Ascending aorta (tissue), 2 donors: Measurements from ENCODE around the gene PSMA1. TPM values are rescaled to one million over a fixed set of nuclear protein-coding genes. Genes with fewer than 3 reads are reported as not detected.

Experiments used
- DNase-seq, 2 donors: peaks; one replicate each; pipeline ENCODE4 v3.0.0-alpha.2; 2019; ENCODE audit warnings: low spot score in 2 of 2
- H3K27ac ChIP-seq, 2 donors: fragments of 200-600 bp; sonication (generic); one replicate each; pipeline ENCODE4 v1.5.1; 2016 to 2017; ENCODE audit warnings: mild to moderate bottlenecking in 1 of 2
- H3K27me3 ChIP-seq: fragments of 200-600 bp; sonication (generic); one replicate; pipeline ENCODE4 v1.5.1; 2017
- H3K36me3 ChIP-seq, 2 donors: fragments of 200-600 bp; sonication (generic); one replicate each; pipeline ENCODE4 v1.5.1; 2016
- H3K4me1 ChIP-seq, 2 donors: fragments of 200-600 bp; sonication (generic); one replicate each; pipeline ENCODE4 v1.5.1; 2016 to 2017; ENCODE audit warnings: mild to moderate bottlenecking in 1 of 2
- H3K4me3 ChIP-seq, 2 donors: fragments of 200-600 bp; sonication (generic); one replicate each; pipeline ENCODE4 v1.5.1; 2016 to 2017; ENCODE audit warnings: mild to moderate bottlenecking in 1 of 2
- H3K9me3 ChIP-seq, 2 donors: fragments of 200-600 bp; sonication (generic); one replicate each; pipeline ENCODE4 v1.5.1; 2016
- CTCF ChIP-seq, 3 experiments: fragments of 200-600 bp in 2 of 3; fragments of 450-650 bp in 1 of 3; sonication (generic) in 2 of 3; IDR thresholded peaks; one replicate each; pipeline ENCODE4 v1.5.1; 2016 to 2019; ENCODE audit warnings: antibody characterized with exemption in 3 of 3, mild to moderate bottlenecking in 1 of 3, moderate library complexity in 1 of 3
- intact Hi-C: fragments of 100-400 bp; cut with DNase I; formaldehyde crosslinking; loops from one replicate; pipeline ENCODE4 v1.15.1; 2023
- total RNA-seq: library from RNA; depleted of rRNA; stranded (reverse); fragments of >200 nt; gene quantifications from one replicate; pipeline ENCODE4 v1.1.0, GENCODE V29; 2016

The PSMA1 gene
- total RNA-seq, 1 donor from 2014 or later: 42.5 TPM

DNA sequence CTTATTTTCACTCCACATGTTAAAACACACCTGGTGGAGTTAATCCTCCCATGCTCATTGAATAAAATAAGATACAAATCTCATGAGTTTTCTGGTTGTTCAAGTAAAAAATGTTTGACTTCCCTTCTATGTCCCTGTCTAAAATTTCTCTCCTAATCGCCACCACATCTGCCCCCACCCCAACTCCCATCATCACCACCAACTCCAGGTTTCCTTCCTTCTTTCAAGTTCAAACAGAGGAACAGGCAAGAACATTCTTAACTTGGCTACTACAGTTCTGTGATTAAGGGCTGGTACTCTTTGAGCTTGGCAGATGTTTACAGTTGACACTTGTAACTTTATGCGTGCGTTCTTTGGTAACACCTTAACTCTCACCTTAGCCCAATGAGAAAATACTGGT, 9.1 kb upstream of the PSMA1 start:
- no peak for DNase-seq
- intact Hi-C loops: no loop called here

GRCh38 chr11:14522801-14523200, 2.6 kb upstream of the PSMA1 start:
- no peak for DNase-seq
- Histone ChIP-seq H3K4me3 (no peak overlapping the region), H3K36me3 (peaks cover 0 to 5% of the 10 kb centered on the region in 2 donors), H3K9me3 (no peaks in the 10 kb centered on the region), H3K4me1 (peaks cover 6 to 17% of the 10 kb centered on the region in 2 donors), H3K27me3 (no peaks in the 10 kb centered on the region), H3K27ac (no peak overlapping the region)
- intact Hi-C loops: loop anchor here (5.0 kb wide), 2 partner anchors 120 to 384 kb away; partner anchors contain the start of gene PDE3B
- no peak for TF ChIP-seq CTCF (IDR thresholded peaks at IDR 0.05)

More for the DNA sequence above, 9.1 kb upstream of the PSMA1 start:
- no peak overlapping the region for H3K27ac ChIP-seq
- H3K4me3 ChIP-seq: no peak overlapping the region
- no peaks in the 10 kb centered on the region for H3K27me3 ChIP-seq
- H3K4me1 ChIP-seq: no peaks in the 10 kb centered on the region
- no peak for TF ChIP-seq CTCF (IDR thresholded peaks at IDR 0.05)
- H3K9me3 ChIP-seq: no peaks in the 10 kb centered on the region
- no peaks in the 10 kb centered on the region for H3K36me3 ChIP-seq

DNA sequence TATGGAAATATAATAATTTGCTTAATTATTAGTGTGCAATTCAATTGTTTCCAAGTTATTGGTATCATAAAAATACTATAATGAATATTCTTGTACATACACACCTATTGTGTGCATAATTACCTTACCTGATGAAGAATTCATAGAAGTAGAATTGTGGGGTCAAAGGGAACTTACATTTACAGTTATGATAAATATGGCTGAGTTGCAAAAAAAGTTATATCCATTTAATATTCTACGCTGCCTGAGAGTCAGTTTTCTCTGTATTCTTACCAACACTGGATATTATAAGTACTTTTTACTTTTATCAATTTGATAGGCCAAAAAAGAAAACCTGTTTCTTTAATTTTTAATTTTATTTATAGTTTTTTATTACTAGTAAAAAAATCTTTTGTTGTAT, 2.1 kb upstream of the PSMA1 start:
- Histone ChIP-seq H3K27ac (no peak overlapping the region), H3K4me1 (peaks cover 6 to 17% of the 10 kb centered on the region in 2 donors), H3K36me3 (peaks cover 3 to 11% of the 10 kb centered on the region in 2 donors), H3K4me3 (no peak overlapping the region), H3K9me3 (no peaks in the 10 kb centered on the region), H3K27me3 (no peaks in the 10 kb centered on the region)
- no peak for TF ChIP-seq CTCF (IDR thresholded peaks at IDR 0.05)
- no peak for DNase-seq
- intact Hi-C loops: loop anchor here (5.0 kb wide), 2 partner anchors 120 to 385 kb away; partner anchors contain the start of gene PDE3B

DNA sequence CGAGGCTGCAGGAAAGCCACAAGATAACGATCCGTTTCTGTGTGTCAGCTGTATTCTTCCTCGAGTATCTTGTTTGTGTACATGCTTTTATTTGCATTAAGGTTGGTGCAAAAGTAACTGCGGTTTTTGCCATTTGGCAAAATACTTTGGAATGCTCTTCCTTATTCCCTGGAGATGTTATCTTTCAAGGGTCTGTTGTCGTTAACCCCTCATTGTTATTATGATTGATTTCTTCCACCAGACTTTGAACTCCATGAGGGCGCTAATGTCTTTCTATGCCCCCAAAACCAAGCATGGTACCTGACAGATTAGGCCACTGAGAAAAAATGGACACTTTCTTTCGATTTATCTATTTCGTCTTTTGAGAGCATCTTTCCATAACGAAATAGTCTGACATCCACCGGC, 563 bp upstream of the PSMA1 start:
- peak overlapping the region; percentile 86 to 89 for H3K27ac ChIP-seq
- DNase-seq: no peak
- H3K36me3 ChIP-seq: peaks cover 18 to 25% of the 10 kb centered on the region in 2 donors
- H3K4me3 ChIP-seq: peak overlapping the region; percentile 85 to 91
- H3K9me3 ChIP-seq: no peaks in the 10 kb centered on the region
- intact Hi-C loops: loop anchor here (1.0 to 5.0 kb wide), 5 partner anchors 19 to 387 kb away; partner anchors contain the start of genes COPB1 and PDE3B
- peaks cover 6 to 17% of the 10 kb centered on the region in 2 donors for H3K4me1 ChIP-seq
- no peak for TF ChIP-seq CTCF (IDR thresholded peaks at IDR 0.05)
- H3K27me3 ChIP-seq: no peaks in the 10 kb centered on the region

DNA sequence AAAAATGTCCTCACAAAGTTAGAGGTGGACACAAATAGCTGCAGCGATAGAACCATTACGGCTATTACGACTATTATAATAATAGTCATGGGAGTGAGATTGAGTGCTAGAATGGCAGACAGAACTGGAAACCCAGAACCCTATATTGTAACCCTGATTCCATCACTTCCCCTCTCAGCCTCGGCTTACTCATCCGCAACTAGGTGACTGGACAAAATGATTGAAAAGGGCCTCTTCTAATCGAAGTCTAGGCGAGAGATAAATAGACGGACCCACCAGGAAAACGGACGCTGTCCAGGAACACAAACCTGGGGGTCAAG, 629 bp downstream of the PSMA1 start:
- intact Hi-C loops: no loop called here
- H3K9me3 ChIP-seq: no peaks in the 10 kb centered on the region

More for the DNA sequence above, 629 bp downstream of the PSMA1 start:
- Histone ChIP-seq H3K4me1 (peaks cover 6 to 17% of the 10 kb centered on the region in 2 donors), H3K4me3 (peak overlapping the region; percentile 85 to 91), H3K27ac (peak overlapping the region; percentile 86 to 89), H3K27me3 (no peaks in the 10 kb centered on the region), H3K36me3 (peaks cover 24 to 35% of the 10 kb centered on the region in 2 donors)
- DNase-seq: no peak
- TF ChIP-seq CTCF (IDR thresholded peaks at IDR 0.05): no peak
